Measurements from ENCODE around the gene NOC3L. TPM values are rescaled to one million over a fixed set of nuclear protein-coding genes. Genes with fewer than 3 reads are reported as not detected.

NOC3L gene
- total RNA-seq, 4 donors from 2014 or later, result 8.7 to 14.2 (median 10.3) TPM

DNA sequence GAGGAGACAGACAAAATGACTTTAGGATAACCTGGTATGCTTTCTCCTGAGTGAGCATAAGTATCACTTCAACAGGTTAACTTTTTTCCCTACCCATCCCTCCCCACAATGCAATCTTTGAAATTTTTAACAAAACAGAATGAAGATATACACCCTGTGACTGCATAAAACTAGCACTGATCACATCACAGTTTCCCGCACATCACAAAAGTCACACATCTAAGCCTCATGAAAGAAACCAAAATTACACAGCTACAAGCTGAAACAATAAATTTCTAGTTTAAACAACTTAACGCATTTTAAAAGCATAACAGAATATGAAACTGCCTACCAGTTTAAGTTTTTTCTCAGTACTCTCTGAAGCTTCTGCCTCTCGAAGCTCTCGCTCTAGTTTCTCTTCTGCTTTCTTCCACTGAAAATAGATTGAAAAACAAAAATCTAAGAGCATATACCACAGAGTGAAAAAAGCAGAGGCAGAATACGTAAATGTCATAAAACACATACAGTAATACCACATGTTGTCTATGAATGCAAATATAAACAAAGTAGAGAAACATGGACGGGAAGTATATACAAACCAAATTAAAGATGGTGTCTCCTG is 18.1 kb downstream of the NOC3L start:
- intact Hi-C loops (cut with DNase I; ENCODE audit: low total_unique reads), result no loop called here
- no peak for DNase-seq (ENCODE audit: low spot score in 2 of 2)
- 87 to 89% methylated on average over 6 of the region's 6 CpGs for WGBS, 2 donors
- TF ChIP-seq, protein P1, sequence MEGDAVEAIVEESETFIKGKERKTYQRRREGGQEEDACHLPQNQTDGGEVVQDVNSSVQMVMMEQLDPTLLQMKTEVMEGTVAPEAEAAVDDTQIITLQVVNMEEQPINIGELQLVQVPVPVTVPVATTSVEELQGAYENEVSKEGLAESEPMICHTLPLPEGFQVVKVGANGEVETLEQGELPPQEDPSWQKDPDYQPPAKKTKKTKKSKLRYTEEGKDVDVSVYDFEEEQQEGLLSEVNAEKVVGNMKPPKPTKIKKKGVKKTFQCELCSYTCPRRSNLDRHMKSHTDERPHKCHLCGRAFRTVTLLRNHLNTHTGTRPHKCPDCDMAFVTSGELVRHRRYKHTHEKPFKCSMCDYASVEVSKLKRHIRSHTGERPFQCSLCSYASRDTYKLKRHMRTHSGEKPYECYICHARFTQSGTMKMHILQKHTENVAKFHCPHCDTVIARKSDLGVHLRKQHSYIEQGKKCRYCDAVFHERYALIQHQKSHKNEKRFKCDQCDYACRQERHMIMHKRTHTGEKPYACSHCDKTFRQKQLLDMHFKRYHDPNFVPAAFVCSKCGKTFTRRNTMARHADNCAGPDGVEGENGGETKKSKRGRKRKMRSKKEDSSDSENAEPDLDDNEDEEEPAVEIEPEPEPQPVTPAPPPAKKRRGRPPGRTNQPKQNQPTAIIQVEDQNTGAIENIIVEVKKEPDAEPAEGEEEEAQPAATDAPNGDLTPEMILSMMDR (IDR thresholded peaks at IDR 0.05), result no peak
- no peak for TF ChIP-seq POLR2A (IDR thresholded peaks at IDR 0.05)
- H3K4me3 ChIP-seq (ENCODE audit: low read depth, poor library complexity, severe bottlenecking), result no peak overlapping the region

- TF ChIP-seq, protein P1 (IDR thresholded peaks at IDR 0.05), result no peak
- no peak for TF ChIP-seq POLR2A (IDR thresholded peaks at IDR 0.05)
- intact Hi-C loops (cut with DNase I; ENCODE audit: low total_unique reads), result no loop called here
- 92 to 94% methylated on average over 3 of the region's 3 CpGs for WGBS, 2 donors
- DNase-seq (ENCODE audit: low spot score in 2 of 2), result no peak
- no peak overlapping the region for H3K4me3 ChIP-seq (ENCODE audit: low read depth, poor library complexity, severe bottlenecking)
Observed at GRCh38 chr10:94343151-94343550, 19.6 kb downstream of the NOC3L start.

DNA sequence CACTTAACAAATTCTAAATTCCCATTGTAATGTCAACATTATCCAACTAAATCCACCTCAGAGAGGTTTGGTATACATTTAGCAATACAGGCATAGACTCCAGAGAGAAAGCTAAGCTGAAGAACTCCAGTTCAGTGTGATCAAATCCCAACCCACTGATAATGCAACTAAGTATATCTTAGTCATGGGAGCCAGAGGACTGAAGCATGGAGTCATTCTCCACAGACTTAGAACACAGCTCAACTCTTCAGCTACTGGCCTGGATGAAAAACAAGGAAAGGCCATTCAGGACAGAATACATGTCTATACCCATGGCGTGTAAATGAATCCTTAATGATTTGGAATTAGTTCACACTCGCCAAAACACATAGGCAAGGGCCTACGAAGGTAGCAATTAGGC is 27.9 kb downstream of the NOC3L start:
- no peak overlapping the region for H3K4me3 ChIP-seq (ENCODE audit: low read depth, poor library complexity, severe bottlenecking)
- DNase-seq (ENCODE audit: low spot score in 2 of 2), result no peak
- WGBS, 2 donors, result 92 to 96% methylated on average over 3 of the region's 3 CpGs
- intact Hi-C loops (cut with DNase I; ENCODE audit: low total_unique reads), result no loop called here
- TF ChIP-seq, protein P1 (IDR thresholded peaks at IDR 0.05), result no peak
- TF ChIP-seq POLR2A (IDR thresholded peaks at IDR 0.05), result no peak

DNA sequence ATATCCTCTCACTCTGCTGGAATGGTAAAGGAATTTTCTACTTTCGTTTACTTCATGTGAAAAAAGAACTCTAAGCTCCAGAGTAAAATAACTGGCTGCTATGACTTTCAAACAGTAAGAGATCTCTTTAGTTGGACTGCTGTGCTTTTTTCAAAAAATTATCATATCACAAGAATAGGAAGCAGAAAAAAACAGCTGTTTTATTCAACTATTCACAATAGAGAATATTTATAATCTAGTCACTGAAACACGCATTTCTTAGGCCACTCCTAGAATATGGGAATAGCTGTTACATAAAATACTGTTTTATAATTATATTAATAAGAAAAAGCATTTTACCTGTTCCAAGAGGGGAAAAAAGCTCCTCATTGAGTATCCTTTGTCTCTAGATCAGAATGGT is 29.7 kb downstream of the NOC3L start:
- no peak for TF ChIP-seq POLR2A (IDR thresholded peaks at IDR 0.05)
- TF ChIP-seq, protein P1 (IDR thresholded peaks at IDR 0.05), result no peak

GRCh38 chr10:94328613-94329012 is 34.1 kb downstream of the NOC3L start:
- 95 to 98% methylated on average over 3 of the region's 3 CpGs for WGBS, 2 donors
- H3K4me3 ChIP-seq (ENCODE audit: low read depth, poor library complexity, severe bottlenecking), result no peak overlapping the region
- no peak for TF ChIP-seq POLR2A (IDR thresholded peaks at IDR 0.05)
- TF ChIP-seq, protein P1 (IDR thresholded peaks at IDR 0.05), result no peak
- intact Hi-C loops (cut with DNase I; ENCODE audit: low total_unique reads), result no loop called here
- no peak for DNase-seq (ENCODE audit: low spot score in 2 of 2)

More for the DNA sequence above, 29.7 kb downstream of the NOC3L start:
- intact Hi-C loops (cut with DNase I; ENCODE audit: low total_unique reads), result no loop called here
- H3K4me3 ChIP-seq (ENCODE audit: low read depth, poor library complexity, severe bottlenecking), result no peak overlapping the region
- no peak for DNase-seq (ENCODE audit: low spot score in 2 of 2)
- WGBS, 2 donors, result 94% methylated on average over 2 of the region's 2 CpGs

- no peak for DNase-seq (ENCODE audit: low spot score in 2 of 2)
- H3K4me3 ChIP-seq (ENCODE audit: low read depth, poor library complexity, severe bottlenecking), result no peak overlapping the region
- intact Hi-C loops (cut with DNase I; ENCODE audit: low total_unique reads), result no loop called here
- WGBS, 2 donors, result 95 to 100% methylated on average over 1 of the region's 1 CpG
- TF ChIP-seq POLR2A (IDR thresholded peaks at IDR 0.05), result no peak
- TF ChIP-seq, protein P1 (IDR thresholded peaks at IDR 0.05), result no peak
Observed at GRCh38 chr10:94327649-94328048, 35.1 kb downstream of the NOC3L start.
